ENCODE data around the gene TMEM53. TPM values are rescaled to one million over a fixed set of nuclear protein-coding genes. Genes with fewer than 3 reads are reported as not detected.

TMEM53 gene
- total and polyA plus RNA-seq, 2 donors (not counting 3 experiments of a cell fraction or from before 2014, with no cell fraction given) = 5.3 to 16.5 TPM

DNA sequence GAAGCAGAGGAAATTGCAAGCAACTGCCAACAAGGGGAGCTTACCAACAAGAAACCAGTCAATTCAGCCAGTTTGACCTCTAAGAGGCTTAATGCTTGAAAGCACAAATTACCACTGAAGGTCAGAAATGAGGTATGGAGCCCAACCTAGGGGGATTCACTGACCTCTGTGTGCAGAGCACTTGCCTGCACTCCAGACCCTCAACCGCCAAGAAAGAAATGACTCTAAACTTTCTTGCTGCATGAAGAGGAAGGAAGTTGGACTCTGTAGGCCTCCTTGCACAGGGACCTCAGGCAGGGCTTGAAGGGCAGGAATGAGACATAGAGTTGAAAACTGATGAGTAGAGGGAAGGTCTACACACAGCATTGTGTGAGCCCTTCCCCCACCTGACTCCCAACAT is 10.2 kb upstream of the TMEM53 start:
- intact Hi-C loops (cut with micrococcal nuclease) (no loop called here), dilution Hi-C loops (cut with MboI; ENCODE audit: extremely low pct_ligation_motif_present, low sequenced_read_pairs) (no loop called here)
- ChIA-PET CTCF (interaction anchor here (1.1 to 1.9 kb wide), 3 partner anchors 10 to 32 kb away, joined by 3 to 5 read pairs (median 4); partner anchors contain the start of genes ARMH1 and TMEM53), POLR2A (no interaction called here)
- Histone ChIP-seq H3K4me3 (replicated peaks in 1 of 3; ENCODE audit: insufficient read depth in 1 of 3, low read depth in 1 of 3, low read length in 3 of 3) (no peak overlapping the region), H3K27ac (ENCODE audit: insufficient read depth, low read depth, low read length) (no peak overlapping the region), H3K4me2 (ENCODE audit: insufficient read depth, low read length) (no peak overlapping the region), H3K9ac (replicated peaks; ENCODE audit: extremely low read depth, insufficient read depth, low read length) (no peak overlapping the region), H3K36me3 (ENCODE audit: control insufficient read depth in 2 of 2, extremely low read depth in 1 of 2, insufficient read depth in 2 of 2, low read length in 2 of 2) (no peaks in the 10 kb centered on the region), H3K79me2 (ENCODE audit: control insufficient read depth, insufficient read depth, low read length) (no peaks in the 10 kb centered on the region), H3K9me3 (replicated peaks; ENCODE audit: control insufficient read depth, insufficient read depth, low read length) (no peaks in the 10 kb centered on the region), H2AFZ (ENCODE audit: low read depth, low read length) (no peak overlapping the region), H4K20me1 (replicated peaks; ENCODE audit: control insufficient read depth, extremely low read depth, insufficient read depth, low read length) (no peaks in the 10 kb centered on the region), H3K27me3 (ENCODE audit: control insufficient read depth in 2 of 2, insufficient read depth in 2 of 2, low read length in 2 of 2) (peaks cover 0 to 5% of the 10 kb centered on the region in 2 experiments), H3K4me1 (ENCODE audit: control insufficient read depth, extremely low read depth, insufficient read depth, low read length) (no peaks in the 10 kb centered on the region), H3K9me1 (replicated peaks; ENCODE audit: control insufficient read depth, extremely low read depth, insufficient read depth, low read length) (no peaks in the 10 kb centered on the region)
- no peak for TF ChIP-seq POLR2AphosphoS5 (IDR thresholded peaks at IDR 0.05; ENCODE audit: insufficient read depth, low read depth, low read length)
- no peak for TF ChIP-seq MYC (IDR thresholded peaks at IDR 0.05; ENCODE audit: low read depth, low read length)
- TF ChIP-seq GATA2 (IDR thresholded peaks at IDR 0.05; ENCODE audit: insufficient read depth, insufficient read length, low read depth, low read length) = no peak
- no peak for TF ChIP-seq POLR2A (IDR thresholded peaks at IDR 0.05; ENCODE audit: low read depth, low read length)
- TF ChIP-seq FOS (IDR thresholded peaks at IDR 0.05; ENCODE audit: borderline replicate concordance, insufficient read depth, low read length) = no peak
- TF ChIP-seq MAX (IDR thresholded peaks at IDR 0.05; ENCODE audit: insufficient read depth, insufficient read length) = no peak
- no peak for TF ChIP-seq EZH2 (IDR thresholded peaks at IDR 0.05; ENCODE audit: borderline replicate concordance, low read depth, low read length, severe bottlenecking)
- no peak for TF ChIP-seq CTCF (IDR thresholded peaks at IDR 0.05; ENCODE audit: extremely low read depth in 1 of 2, insufficient read depth in 1 of 2, low read depth in 1 of 2, low read length in 2 of 2)
- DNase-seq (ENCODE audit: low read depth, low spot score) (no peak), FAIRE-seq (no peak)
- BruUV-seq (replicated peaks) = no TSS peak

Data from endothelial cell of umbilical vein (primary cell).